H9 (cell line): Measurements from ENCODE around the gene TEX48. TPM values are rescaled to one million over a fixed set of nuclear protein-coding genes. Genes with fewer than 3 reads are reported as not detected.

Experiments
- DNase-seq: peaks from one replicate; pipeline ENCODE4 v3.0.0-alpha.2; 2017
- H2AFZ ChIP-seq: one replicate; pipeline ENCODE4 v1.6.1; 2013; ENCODE audit warnings: mild to moderate bottlenecking, low read length, control low read depth, moderate library complexity
- H2AK5ac ChIP-seq: 2 replicates; pipeline ENCODE4 v1.6.1; 2013; ENCODE audit warnings: low read length, control low read depth, mixed read lengths; ENCODE audit not compliant: insufficient read length
- H2BK120ac ChIP-seq: one replicate; pipeline ENCODE4 v1.6.1; 2013; ENCODE audit warnings: low read depth, mild to moderate bottlenecking, low read length, control low read depth, inconsistent platforms; ENCODE audit not compliant: poor library complexity, severe bottlenecking
- H2BK12ac ChIP-seq: 2 replicates; pipeline ENCODE4 v1.6.1; 2013; ENCODE audit warnings: low read length, control low read depth, mixed read lengths, low read depth; ENCODE audit not compliant: insufficient read length
- H2BK15ac ChIP-seq: 2 replicates; pipeline ENCODE4 v1.6.1; 2013; ENCODE audit warnings: low read depth, low read length, control low read depth
- H2BK20ac ChIP-seq: one replicate; pipeline ENCODE4 v1.6.1; 2013; ENCODE audit warnings: low read depth, mild to moderate bottlenecking, low read length, control low read depth, inconsistent platforms; ENCODE audit not compliant: poor library complexity, severe bottlenecking
- H2BK5ac ChIP-seq: 2 replicates; pipeline ENCODE4 v1.6.1; 2013; ENCODE audit warnings: low read length, control low read depth, mixed read lengths; ENCODE audit not compliant: insufficient read length
- H3K14ac ChIP-seq: 2 replicates; pipeline ENCODE4 v1.6.1; 2013; ENCODE audit warnings: low read length, control low read depth; ENCODE audit not compliant: insufficient read depth
- H3K18ac ChIP-seq: 2 replicates; pipeline ENCODE4 v1.6.1; 2013; ENCODE audit warnings: low read depth, mild to moderate bottlenecking, mixed read lengths, low read length, control low read depth; ENCODE audit not compliant: insufficient read length
- H3K23ac ChIP-seq: 2 replicates; pipeline ENCODE4 v1.6.1; 2013; ENCODE audit warnings: low read length, control low read depth, mixed read lengths, low read depth; ENCODE audit not compliant: insufficient read length
- H3K23me2 ChIP-seq: 2 replicates; pipeline ENCODE4 v1.6.1; 2013; ENCODE audit warnings: low read depth, mild to moderate bottlenecking, mixed read lengths, low read length, control low read depth; ENCODE audit not compliant: insufficient read length, poor library complexity, severe bottlenecking
- H3K27ac ChIP-seq: 2 replicates; pipeline ENCODE4 v1.5.1; 2013; ENCODE audit warnings: low read length, control low read depth, mixed read lengths, low read depth; ENCODE audit not compliant: insufficient read length
- H3K27me3 ChIP-seq: 2 replicates; pipeline ENCODE4 v1.6.1; 2013; ENCODE audit warnings: low read length, control low read depth, inconsistent platforms; ENCODE audit not compliant: insufficient read depth
- H3K4ac ChIP-seq: 2 replicates; pipeline ENCODE4 v1.6.1; 2013; ENCODE audit warnings: low read depth, mild to moderate bottlenecking, control low read depth, inconsistent platforms, low read length, moderate library complexity
- H3K4me1 ChIP-seq: 2 replicates; pipeline ENCODE4 v1.6.1; 2013; ENCODE audit warnings: low read length, control low read depth, inconsistent platforms; ENCODE audit not compliant: insufficient read depth
- H3K4me2 ChIP-seq: 2 replicates; pipeline ENCODE4 v1.6.1; 2013; ENCODE audit warnings: low read length, control low read depth, mixed read lengths; ENCODE audit not compliant: insufficient read length, insufficient read depth
- H3K56ac ChIP-seq: 2 replicates; pipeline ENCODE4 v1.6.1; 2013; ENCODE audit warnings: low read depth, mild to moderate bottlenecking, mixed read lengths, low read length, control low read depth; ENCODE audit not compliant: insufficient read length
- H3K79me1 ChIP-seq: 2 replicates; pipeline ENCODE4 v1.6.1; 2013; ENCODE audit warnings: low read depth, mild to moderate bottlenecking, moderate library complexity, low read length, control low read depth, inconsistent platforms; ENCODE audit not compliant: insufficient read depth, poor library complexity, severe bottlenecking
- H3K79me2 ChIP-seq: 2 replicates; pipeline ENCODE4 v1.6.1; 2013; ENCODE audit warnings: low read length, control low read depth, inconsistent platforms; ENCODE audit not compliant: insufficient read depth
- H3K9ac ChIP-seq: 2 replicates; pipeline ENCODE4 v1.6.1; 2013; ENCODE audit warnings: low read length, control low read depth, mixed read lengths; ENCODE audit not compliant: insufficient read length; ENCODE audit errors: extremely low read depth
- H3K9me3 ChIP-seq: one replicate; pipeline ENCODE4 v1.6.1; 2013; ENCODE audit warnings: low read depth, low read length, inconsistent platforms; ENCODE audit not compliant: control insufficient read depth
- H3T11ph ChIP-seq: one replicate; pipeline ENCODE4 v1.6.1; 2013; ENCODE audit warnings: mild to moderate bottlenecking, low read length, control low read depth, inconsistent platforms
- H4K20me1 ChIP-seq: one replicate; pipeline ENCODE4 v1.6.1; 2013; ENCODE audit not compliant: control insufficient read depth, insufficient read length, insufficient read depth
- H4K5ac ChIP-seq: 2 replicates; pipeline ENCODE4 v1.6.1; 2013; ENCODE audit warnings: low read depth, mild to moderate bottlenecking, mixed read lengths, low read length, control low read depth; ENCODE audit not compliant: insufficient read length
- H4K8ac ChIP-seq: replicated peaks from 2 replicates; pipeline ENCODE4 v1.6.1; 2013; ENCODE audit warnings: low read length, control low read depth, mixed read lengths, low read depth; ENCODE audit not compliant: insufficient read length
- H4K91ac ChIP-seq: 2 replicates; pipeline ENCODE4 v1.6.1; 2013; ENCODE audit warnings: low read depth, mild to moderate bottlenecking, moderate library complexity, mixed read lengths, low read length, control low read depth; ENCODE audit not compliant: insufficient read length
- H3K27ac Mint-ChIP-seq, 3 experiments: 2 replicates in 2 of 3; 3 replicates in 1 of 3; pipeline ENCODE4 v1.8.0; 2020 to 2021; ENCODE audit warnings: mixed read lengths in 3 of 3, mild to moderate bottlenecking in 1 of 3, moderate library complexity in 1 of 3
- H3K27me3 Mint-ChIP-seq: 2 replicates; pipeline ENCODE4 v1.8.0; 2021; ENCODE audit warnings: low read depth, mild to moderate bottlenecking, moderate library complexity, mixed read lengths
- H3K36me3 Mint-ChIP-seq, 3 experiments: 2 replicates in 2 of 3; 3 replicates in 1 of 3; pipeline ENCODE4 v1.8.0; 2020 to 2021; ENCODE audit warnings: low read depth in 3 of 3, mixed read lengths in 3 of 3; ENCODE audit not compliant: insufficient read depth in 1 of 3
- H3K4me1 Mint-ChIP-seq, 2 experiments: 2 replicates each; pipeline ENCODE4 v1.8.0; 2020; ENCODE audit warnings: mixed read lengths in 2 of 2
- H3K4me3 Mint-ChIP-seq, 2 experiments: 2 replicates in 1 of 2; 3 replicates in 1 of 2; pipeline ENCODE4 v1.8.0; 2020 to 2021; ENCODE audit warnings: mild to moderate bottlenecking in 2 of 2, mixed read lengths in 2 of 2, moderate library complexity in 1 of 2
- H3K9me3 Mint-ChIP-seq, 2 experiments: 2 replicates in 1 of 2; 3 replicates in 1 of 2; pipeline ENCODE4 v1.8.0; 2020; ENCODE audit warnings: mild to moderate bottlenecking in 2 of 2, mixed read lengths in 2 of 2, moderate library complexity in 1 of 2
- WGBS: extraction: QIAGEN DNeasy Blood & Tissue Kit; methylation state at CpG from one replicate; pipeline ENCODE4 v1.1.7; 2013; ENCODE audit warnings: missing lambda C conversion rate, low lambda C conversion rate, mixed read lengths; ENCODE audit not compliant: insufficient read length; ENCODE audit errors: extremely low coverage; 5-methylcytosine and 5-hydroxymethylcytosine counted together
- total RNA-seq: library from RNA; stranded (reverse); gene quantifications from 2 replicates; pipeline ENCODE4 v1.2.1, GENCODE V29; 2021
- TF ChIP-seq, protein P1 (sequence below): fragments of 200-600 bp; sonication (generic); conservative IDR thresholded peaks from 3 replicates; pipeline ENCODE4 v1.8.0; 2021; ENCODE audit warnings: antibody characterized with exemption, mild to moderate bottlenecking

Gene TEX48
- total RNA-seq, 1 experiment from 2014 or later, result not detected

DNA sequence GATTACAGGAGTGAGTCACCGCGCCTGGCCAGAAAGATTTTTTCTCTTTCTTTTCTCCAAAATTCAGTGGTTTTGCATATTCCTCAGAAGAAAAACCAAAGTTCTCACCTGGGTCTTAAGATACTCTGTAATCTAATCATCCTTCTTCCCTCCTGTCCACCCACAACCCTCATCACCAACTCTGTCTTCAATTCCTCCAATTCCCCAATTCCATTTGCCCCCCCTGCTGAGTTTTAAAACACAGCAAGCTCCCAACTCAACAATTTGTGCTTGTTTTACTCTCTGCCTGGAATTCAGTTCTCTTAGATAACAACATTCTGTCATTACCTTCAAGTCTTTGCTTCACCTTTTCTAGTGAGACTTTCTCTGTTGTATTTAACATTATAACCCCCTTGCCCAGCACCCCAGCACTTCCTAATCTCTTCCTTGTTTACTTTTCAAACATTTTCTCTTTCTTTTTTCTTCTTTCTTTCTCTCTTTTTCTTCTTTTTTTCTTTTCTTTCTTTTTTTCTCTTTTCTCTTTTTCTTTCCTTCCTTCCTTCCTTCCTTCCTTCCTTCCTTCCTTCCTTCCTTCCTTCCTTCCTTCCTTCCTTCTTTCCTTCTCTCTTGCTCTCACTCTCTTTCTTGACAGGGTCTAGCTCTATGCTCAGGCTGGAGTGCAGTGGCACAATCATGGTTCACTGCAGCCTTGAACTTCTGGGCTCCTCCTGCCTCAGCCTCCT is 7.8 kb downstream of the TEX48 start:
- no peak overlapping the region for H3T11ph ChIP-seq
- no peaks in the 10 kb centered on the region for H3K27me3 ChIP-seq
- WGBS, result no CpG with 5 or more reads among the region's 2 CpGs
- no peak overlapping the region for H3K14ac ChIP-seq
- no peak overlapping the region for H2BK5ac ChIP-seq
- H2AFZ ChIP-seq, result no peak overlapping the region
- Mint-ChIP-seq H3K4me1 (peaks cover 9 to 10% of the 10 kb centered on the region in 2 experiments), H3K36me3 (no peaks in the 10 kb centered on the region), H3K27ac (no peak overlapping the region), H3K27me3 (peaks cover 45% of the 10 kb centered on the region), H3K9me3 (no peaks in the 10 kb centered on the region), H3K4me3 (no peak overlapping the region)
- TF ChIP-seq, protein P1, sequence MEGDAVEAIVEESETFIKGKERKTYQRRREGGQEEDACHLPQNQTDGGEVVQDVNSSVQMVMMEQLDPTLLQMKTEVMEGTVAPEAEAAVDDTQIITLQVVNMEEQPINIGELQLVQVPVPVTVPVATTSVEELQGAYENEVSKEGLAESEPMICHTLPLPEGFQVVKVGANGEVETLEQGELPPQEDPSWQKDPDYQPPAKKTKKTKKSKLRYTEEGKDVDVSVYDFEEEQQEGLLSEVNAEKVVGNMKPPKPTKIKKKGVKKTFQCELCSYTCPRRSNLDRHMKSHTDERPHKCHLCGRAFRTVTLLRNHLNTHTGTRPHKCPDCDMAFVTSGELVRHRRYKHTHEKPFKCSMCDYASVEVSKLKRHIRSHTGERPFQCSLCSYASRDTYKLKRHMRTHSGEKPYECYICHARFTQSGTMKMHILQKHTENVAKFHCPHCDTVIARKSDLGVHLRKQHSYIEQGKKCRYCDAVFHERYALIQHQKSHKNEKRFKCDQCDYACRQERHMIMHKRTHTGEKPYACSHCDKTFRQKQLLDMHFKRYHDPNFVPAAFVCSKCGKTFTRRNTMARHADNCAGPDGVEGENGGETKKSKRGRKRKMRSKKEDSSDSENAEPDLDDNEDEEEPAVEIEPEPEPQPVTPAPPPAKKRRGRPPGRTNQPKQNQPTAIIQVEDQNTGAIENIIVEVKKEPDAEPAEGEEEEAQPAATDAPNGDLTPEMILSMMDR, result no peak
- no peak for DNase-seq
- H3K18ac ChIP-seq, result no peak overlapping the region
- H3K9me3 ChIP-seq, result no peaks in the 10 kb centered on the region
- no peak overlapping the region for H3K4me2 ChIP-seq
- no peaks in the 10 kb centered on the region for H3K79me1 ChIP-seq
- no peak overlapping the region for H3K56ac ChIP-seq
- no peak overlapping the region for H4K91ac ChIP-seq
- no peak overlapping the region for H2AK5ac ChIP-seq
- no peak overlapping the region for H2BK120ac ChIP-seq
- no peak overlapping the region for H3K23ac ChIP-seq
- no peaks in the 10 kb centered on the region for H3K23me2 ChIP-seq
- H3K79me2 ChIP-seq, result no peaks in the 10 kb centered on the region
- H2BK20ac ChIP-seq, result no peak overlapping the region
- no peak overlapping the region for H4K5ac ChIP-seq
- H3K4ac ChIP-seq, result no peak overlapping the region
- H2BK12ac ChIP-seq, result no peak overlapping the region
- no peak overlapping the region for H3K9ac ChIP-seq
- H3K27ac ChIP-seq, result no peak overlapping the region
- no peaks in the 10 kb centered on the region for H4K20me1 ChIP-seq
- H2BK15ac ChIP-seq, result no peak overlapping the region
- no peaks in the 10 kb centered on the region for H3K4me1 ChIP-seq
- H4K8ac ChIP-seq, result no peak overlapping the region
